Posterior vena cava (tissue), 2 donors: ENCODE results near the gene LRRC10B. TPM values are rescaled to one million over a fixed set of nuclear protein-coding genes. Genes with fewer than 3 reads are reported as not detected.

Experiments used
- DNase-seq: peaks from one replicate; pipeline ENCODE4 v3.0.0-alpha.2; 2020; ENCODE audit warnings: low spot score
- intact Hi-C, 2 donors: fragments of 100-400 bp; cut with DNase I; formaldehyde crosslinking; loops; one replicate each; pipeline versions ENCODE4 v1.14.1 to v1.14.2; 2022 to 2023
- total RNA-seq, 2 donors: library from RNA; stranded (reverse); fragmentation: NEBNext Ultra II Directional; extraction: Animal tissue kit (Norgen Biotek cat#: 25700); gene quantifications; one replicate each; pipeline ENCODE4 v1.2.1, GENCODE V29; 2021
- donor health status: DM: yes; HTN: yes; CAD: no.
- donor health status: DM: yes; HTN: yes; CAD: no.

The LRRC10B gene
- total RNA-seq, 2 donors from 2014 or later: 1.5 to 1.6 TPM

DNA sequence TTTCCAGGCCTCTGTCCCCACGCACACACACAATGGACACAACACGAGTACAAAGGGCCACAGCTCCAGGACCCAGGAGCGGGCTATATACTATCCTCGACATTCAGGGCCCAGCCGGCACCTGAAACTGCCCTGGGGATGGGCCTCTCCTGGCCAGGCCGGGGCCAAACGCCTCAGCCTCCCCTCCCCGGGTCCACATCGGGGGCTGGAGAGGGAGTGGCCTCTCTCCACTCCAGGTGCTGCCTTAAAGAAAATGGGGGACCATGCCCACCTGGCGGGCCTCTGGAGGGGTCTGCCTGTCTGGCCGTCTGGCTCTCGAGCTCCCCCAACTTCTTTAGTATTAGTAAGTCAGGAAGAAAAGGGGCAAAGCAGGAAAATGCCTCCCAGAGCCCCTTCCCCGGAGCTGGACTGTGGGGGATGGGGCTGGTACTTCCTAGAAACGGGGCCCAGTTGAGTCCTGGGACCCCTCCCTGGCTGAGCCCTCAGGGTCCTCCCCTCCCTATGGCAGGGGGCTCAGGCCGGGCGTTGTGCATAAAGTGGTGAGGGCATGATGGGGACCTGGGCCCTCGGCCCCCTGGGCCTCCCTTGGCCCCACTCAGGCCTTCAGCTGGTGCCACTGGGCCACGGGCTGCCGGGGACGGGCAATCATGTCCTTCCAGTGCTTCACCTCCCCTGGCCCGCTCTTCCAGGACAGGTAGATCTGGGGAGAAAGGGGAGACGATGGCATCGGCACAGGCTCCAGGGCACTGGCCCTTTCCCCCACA, 9.7 kb downstream of the LRRC10B start:
- DNase-seq: no peak
- intact Hi-C loops: loop anchor here (5.0 to 10.0 kb wide), 3 partner anchors 36 to 1247 kb away; partner anchors contain the start of gene POLR2G (in 1 of the 2)

DNA sequence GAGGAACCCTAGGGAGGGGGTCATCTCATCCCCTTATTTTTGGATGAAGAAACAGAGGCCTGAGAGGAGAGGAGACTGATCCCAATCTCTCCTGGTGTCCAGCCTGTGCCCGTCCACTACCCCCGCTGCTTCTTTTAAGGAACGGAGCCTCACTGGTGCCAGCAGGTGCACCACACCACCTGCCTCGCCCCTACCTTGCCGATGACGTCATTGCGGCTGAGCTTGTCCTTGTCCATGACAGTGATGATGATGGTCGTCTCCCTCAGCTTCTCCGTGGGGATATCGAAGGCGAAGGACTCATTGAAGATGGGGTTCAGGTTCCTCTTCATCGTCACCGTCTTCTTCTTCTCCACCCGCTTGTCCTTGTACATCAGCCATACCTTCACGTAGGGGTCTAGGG, 14.3 kb downstream of the LRRC10B start:
- no peak for DNase-seq
- intact Hi-C loops: no loop called here

DNA sequence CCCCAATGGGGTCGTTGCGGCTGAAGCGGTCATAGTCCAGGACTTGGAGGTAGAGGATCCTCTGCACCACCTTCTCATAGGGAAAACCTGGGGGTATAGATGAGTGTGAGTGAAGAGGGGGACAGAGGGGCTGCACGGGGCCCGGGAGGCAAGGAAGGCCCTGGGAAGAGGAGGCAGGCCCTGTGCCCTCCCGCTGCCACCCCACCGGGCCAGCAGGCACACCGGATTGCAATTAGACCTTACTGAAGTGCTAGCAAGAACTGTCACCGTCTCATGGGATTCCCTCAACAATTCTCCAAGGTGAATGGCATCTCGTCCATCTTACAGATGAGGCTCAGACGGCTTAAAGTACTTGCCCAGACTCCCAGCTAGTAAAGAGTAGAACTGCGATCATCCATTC, 15.9 kb downstream of the LRRC10B start:
- no peak for DNase-seq
- intact Hi-C loops: no loop called here

DNA sequence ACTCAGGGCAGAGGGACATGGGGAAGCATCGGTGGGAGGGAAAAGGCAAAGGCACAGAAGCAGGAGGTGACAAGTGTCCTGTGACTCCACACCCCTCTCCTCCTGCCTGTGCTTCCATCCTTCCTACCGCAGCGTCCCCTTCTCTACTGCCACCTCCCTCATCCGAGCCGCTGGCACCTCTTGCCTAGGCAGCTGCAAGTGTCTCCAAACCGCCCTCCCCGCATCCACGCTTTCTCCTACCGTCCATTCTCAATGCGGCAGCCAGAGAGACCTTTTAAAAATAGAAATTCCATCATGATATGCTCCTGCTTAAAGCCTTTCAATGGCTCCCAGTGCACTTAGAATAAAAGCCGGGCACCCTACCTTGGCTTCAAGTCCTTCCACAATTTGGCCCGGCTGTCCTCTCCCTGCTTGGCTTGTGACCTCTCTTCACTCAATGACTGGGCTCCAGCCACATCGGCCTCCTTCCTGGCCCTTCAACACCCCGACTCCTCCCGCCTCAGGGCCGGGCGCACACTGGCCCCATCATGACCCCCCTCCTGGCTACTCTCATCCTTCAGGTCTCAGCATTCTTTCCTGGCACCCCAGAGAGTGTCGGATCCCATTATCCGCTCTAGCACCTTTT, 16.5 kb downstream of the LRRC10B start:
- intact Hi-C loops: no loop called here
- DNase-seq: no peak

DNA sequence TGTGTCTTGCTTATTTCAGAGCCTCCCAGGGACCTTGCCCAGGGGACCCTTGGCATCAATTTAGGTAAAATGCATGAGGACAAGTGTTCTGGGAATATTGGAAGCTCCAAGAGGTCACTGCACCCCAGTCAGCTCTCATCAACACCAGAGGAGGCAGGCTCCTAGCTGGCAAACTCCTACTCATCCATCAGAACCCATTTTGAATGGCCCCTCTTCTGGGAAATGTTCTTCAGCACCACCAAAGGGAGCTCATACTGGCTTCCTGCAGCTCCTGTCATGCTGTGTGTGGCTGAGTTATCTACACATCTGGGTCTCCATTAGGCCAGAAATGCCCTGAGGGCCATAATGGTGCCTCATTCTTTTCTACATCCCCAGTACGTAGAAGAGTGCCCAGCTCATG, 17.7 kb downstream of the LRRC10B start:
- DNase-seq: no peak
- intact Hi-C loops: no loop called here

DNA sequence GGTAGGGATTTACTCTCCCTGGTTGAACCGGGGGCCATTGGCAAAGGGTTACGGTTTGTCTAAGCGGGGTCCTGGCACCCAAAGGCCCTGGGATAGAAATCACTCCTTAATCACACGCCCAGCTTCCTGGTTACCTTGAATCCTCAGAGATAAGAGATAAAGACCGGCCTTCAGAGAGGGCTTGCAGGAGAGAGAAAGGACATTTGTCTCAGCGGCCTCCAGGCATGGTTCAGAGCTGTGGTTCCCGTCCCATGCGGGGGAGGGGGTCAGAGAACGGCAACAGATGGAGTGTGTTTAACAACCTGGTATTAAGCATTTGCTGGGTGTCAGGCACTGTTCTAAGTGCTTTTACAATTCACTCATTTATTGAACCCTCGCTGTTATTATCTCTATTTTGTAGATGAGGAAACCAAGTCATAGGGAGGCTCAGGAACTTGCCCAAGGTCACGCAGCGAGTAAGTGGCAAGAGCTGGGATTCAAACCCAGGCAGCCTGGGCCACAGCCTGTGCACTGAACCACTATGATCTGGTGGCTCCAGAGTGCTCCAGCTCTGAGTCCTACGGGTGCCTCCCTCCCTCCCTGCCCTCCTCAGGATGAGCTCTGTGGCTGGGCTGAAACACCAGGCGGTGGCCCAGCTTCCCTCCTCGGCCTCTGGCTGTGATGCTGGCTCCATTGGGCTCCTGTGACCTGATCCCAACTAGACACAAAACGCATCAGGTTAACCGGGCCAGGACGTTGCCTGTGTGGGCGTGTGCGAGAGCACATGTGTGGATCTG, 18.6 kb downstream of the LRRC10B start:
- no peak for DNase-seq
- intact Hi-C loops: no loop called here

DNA sequence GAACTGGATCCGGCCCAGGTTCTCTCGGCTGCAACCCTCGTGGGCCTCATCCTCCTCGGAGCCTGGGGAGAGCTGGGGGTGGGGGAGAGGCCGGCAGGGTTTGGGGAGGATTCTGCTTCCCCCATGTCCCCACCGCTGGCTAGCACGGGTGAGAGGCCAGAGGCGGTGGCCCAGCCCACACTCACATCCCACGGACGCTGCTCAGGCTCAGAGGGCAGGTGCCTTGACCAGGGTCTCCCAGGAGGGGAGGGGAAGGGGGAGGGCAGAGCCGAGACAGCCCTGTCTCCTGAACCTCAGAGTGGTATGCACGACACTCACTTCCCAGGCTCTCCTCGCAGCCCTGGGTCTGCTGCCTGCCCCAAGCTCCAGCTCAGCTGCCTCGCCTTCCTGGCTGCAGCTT, 19.6 kb downstream of the LRRC10B start:
- no peak for DNase-seq
- intact Hi-C loops: no loop called here

DNA sequence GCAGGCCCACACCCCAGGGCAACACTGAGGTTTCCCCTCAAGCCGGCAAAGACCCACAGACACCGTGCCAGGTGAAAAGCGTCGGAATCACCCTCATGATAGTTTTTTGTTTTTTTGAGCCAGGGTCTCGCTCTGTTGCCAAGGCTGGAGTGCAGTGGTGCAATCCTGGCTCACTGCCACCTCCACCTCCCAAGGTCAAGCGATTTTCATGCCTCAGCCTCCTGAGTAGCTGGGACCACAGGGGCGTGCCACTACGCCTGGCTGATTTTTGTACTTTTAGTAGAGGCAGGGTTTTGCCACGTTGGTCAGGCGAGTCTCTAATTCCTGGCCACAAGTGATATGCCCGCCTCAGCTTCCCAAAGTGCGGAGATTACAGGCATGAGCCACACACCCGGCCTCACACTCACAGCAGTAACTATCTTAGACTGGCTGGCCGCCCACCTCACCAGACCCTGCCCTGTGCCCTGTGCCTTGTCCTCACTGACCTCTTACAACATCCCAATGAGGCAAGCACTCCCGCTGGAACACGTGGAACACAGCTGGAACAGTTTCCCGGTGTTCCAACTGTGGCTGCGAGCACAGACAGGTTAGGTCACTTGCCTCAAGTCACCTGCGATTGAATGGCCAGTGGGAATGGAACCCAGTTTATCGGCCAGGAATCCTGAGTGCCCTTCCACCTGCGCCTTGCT, 21.1 kb downstream of the LRRC10B start:
- no peak for DNase-seq
- intact Hi-C loops: loop anchor here in 1 of 2 donors (10.0 kb wide), 1 partner anchor 105 kb away; no protein-coding TSS in a partner anchor

DNA sequence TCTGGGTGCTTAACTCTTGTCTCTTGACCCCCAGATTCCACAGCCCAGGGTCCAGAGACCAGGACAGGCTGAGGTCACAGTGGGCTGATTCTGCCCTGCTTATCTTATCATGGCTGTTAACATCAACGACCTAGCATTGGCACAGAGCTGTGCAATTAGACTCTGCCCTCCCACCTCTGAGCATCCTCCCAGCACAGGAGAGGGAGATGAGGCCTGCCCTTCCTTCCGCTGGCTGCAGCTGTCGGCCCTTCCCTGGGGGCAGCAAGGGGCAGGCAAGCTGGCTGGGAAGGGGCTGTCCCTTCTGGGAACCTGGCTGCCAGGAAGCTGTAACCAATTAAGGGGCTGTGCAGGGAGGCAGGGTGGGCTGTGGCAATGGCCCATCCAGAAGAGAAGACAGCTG, 22.5 kb downstream of the LRRC10B start:
- intact Hi-C loops: loop anchor here in 1 of 2 donors (10.0 kb wide), 1 partner anchor 104 kb away; no protein-coding TSS in a partner anchor

DNA sequence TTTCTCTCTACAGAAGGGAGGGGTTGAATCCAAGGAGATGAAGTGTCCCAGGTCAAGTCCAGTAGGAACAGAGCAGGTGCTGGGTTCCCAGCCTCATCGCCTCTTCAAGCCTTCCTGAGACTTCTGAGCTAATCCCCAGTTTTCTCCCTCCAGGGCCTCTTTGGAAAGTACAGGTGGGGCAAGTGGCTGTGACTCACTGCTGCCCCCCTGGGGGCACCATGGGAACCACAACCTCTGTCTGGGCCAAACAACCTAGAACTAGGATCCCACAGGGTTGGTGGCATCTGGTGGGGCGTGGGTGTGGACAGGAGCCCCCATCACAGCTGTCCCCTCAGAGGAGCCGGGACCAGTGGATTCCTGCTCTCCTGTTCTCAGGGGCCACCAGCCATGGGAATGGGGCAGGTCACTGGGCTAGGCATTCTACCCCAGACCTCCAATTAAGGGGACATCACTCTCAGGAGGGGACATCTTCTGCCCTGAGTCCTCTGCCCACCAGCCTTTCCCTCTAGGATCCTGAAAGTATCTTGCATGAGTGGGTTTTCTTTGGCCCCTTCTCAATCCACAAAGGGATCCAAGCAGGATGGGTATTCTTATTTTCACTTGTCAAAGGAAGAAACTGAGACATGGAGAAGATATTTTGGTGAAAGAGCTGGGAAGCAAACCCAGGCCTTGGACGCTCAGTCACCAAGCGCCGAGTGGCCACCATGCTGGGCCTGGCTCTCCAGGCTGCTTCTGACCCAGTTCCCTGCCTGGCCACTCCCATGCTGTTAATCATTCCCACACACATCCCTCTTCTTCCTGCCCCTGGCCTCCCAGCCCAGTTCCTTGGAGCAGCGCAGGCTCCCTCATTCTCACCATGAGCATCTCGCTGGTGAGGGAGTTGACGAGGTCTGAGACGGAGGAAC, 23.8 kb downstream of the LRRC10B start:
- intact Hi-C loops: loop anchor here in 1 of 2 donors (10.0 kb wide), 1 partner anchor 102 kb away; no protein-coding TSS in a partner anchor
- no peak for DNase-seq

More for the DNA sequence above, 22.5 kb downstream of the LRRC10B start:
- DNase-seq: no peak

DNA sequence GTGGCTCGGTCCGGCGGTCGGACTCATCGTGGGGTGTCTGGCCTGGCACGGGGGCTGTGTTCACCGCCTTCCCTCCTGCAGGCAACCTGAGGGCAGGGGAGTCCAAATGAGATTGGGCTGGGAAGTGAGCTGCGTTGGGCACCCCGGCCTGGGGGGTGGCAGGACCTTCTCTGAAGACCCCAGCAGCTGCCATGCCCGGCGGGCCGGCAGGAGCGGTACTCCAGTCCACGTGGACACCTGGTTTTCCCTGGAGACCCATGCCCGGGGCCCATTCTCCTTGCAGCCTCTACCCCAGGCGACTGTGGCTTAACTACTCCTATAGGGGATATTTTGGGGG, 24.5 kb downstream of the LRRC10B start:
- intact Hi-C loops: loop anchor here in 1 of 2 donors (10.0 kb wide), 1 partner anchor 102 kb away; no protein-coding TSS in a partner anchor
- DNase-seq: no peak

DNA sequence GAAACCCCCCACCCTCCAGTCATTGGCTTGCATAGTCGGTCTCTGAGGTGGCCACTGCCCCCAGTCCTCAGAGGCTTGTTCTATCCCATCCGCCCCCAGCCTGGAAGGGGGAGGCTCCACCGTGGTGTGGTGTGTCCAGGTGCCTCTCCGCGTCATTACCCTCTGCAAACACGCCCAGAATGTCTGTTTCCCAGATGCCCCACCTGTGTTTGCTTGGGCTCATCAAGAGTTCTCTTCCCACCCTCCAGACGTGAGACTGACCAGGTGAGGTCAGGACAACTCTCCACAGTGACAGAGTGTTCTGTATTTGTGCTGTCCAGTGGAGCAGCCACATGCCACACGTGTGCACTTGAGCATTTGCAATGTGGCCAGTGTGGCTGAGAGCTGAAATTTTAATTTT, 24.9 kb downstream of the LRRC10B start:
- intact Hi-C loops: loop anchor here in 1 of 2 donors (10.0 kb wide), 1 partner anchor 101 kb away; no protein-coding TSS in a partner anchor
- DNase-seq: no peak

DNA sequence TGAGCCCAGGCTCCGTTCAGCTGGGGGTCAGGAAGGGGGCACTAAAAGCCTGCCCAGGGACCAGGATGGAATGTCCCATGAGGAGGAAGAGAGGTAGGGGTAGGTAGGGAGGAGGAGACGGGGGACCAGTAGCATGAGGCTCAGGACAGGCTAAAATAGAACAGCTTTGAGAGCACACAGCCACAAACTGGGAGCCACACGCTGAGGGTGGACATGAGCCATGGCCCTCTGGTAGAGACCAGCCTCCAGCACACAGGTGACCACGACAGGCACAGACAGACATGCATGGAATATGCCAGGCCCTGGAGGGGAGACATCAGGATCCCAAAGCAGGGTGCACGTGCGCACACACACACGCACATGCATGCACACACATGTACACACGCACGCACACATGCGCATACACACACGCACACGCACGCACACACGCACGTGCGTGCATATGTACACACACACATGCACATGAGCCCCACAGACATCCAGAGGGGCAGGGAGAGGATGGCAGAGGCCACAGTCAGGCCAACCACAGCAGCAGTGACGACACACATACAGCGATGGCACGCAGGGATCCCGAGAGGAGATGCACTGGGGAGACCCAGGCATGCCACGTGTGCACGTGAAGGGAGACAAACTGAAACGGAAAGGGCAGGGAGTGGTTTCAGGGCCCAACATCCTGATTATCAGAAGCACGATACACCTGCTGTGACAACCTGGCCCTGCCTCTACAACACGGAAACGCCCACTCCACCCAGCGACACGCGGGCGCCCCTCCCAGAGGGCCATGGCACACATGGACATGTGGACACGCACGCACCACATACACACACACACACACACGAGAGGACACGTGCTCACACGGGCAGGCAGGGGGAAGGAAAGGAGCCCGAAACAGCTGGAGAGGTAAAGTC, 25.7 kb downstream of the LRRC10B start:
- intact Hi-C loops: loop anchor here in 1 of 2 donors (10.0 kb wide), 1 partner anchor 101 kb away; no protein-coding TSS in a partner anchor
- DNase-seq: no peak

DNA sequence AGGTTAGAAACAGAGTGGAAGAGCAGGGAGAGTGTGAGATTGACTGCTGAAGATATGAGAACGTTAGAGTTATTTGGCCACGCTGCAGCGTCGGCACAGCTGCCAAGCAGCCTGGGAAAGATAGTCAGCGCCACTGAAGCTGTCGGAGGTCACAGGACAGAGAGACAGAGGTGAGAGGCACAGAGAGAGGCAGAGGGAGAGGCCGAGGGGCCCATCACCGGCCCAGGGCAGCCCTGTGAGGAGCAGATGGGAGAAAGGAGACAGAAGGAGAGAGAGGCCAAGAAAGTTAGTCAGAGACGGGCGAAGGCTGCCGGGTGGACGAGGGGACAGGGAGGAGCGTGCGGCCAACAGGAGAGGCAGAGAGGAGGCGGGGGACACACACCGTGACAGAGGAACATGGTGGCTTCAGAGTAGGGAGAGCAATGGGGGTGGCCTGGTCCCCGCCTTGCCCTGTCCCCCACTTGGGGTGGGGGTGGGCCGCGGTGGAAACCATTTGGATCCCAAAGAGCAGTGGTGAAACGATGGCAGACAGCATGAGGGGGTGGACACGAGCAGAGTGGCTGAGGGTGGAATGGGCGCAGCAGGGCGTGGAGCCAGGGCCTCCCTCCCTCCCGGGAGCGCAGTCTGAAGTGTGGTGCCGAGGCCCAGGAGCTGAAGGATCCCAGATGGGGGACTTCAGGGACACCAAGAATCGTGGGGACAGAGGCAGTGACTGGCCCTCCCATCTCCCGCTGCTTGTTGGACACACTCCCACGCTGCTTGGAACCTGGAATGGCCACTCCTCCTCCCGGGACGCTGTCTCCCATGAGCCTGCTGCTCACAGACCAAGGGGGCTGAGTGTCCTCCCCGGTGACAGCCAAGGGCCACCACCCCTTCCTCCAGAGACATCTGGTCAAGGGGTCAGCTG, 26.6 kb downstream of the LRRC10B start:
- DNase-seq: no peak
- intact Hi-C loops: loop anchor here in 1 of 2 donors (5.0 to 10.0 kb wide), 2 partner anchors 100 to 957 kb away; no protein-coding TSS in a partner anchor

DNA sequence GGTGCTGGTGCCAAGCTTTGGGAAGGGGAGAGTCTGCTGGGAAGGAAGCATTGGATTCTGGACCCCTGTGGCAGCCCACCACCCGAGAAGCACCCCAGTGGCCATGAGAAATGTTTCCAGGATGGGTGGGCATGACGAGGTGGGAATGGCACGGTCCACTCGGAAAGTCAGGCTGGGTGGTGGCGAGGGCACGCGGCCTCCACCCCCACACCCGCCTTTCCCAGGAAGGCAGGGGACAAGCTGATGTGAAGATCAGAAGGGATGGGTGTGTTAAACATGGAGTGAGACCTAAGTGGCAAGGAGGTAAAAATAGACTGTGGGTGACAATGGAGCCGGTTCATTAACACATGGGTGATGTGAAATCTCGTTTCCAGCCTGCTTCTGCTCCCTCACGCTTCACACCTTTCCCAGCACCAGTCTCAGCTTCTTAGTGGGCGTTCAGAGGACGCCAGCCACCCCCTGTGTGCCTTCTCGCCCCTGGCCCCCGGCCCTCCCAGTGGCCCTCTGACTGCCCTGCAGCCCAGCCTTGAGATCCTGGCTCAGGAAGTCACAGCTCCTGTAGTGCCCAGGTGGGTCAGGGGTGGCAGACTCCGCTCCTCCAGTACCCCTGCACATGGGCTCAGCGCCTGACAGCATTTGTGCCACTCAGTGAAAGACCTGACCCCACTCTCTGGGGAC, 27.6 kb downstream of the LRRC10B start:
- intact Hi-C loops: loop anchor here in 1 of 2 donors (5.0 to 10.0 kb wide), 2 partner anchors 99 to 956 kb away; no protein-coding TSS in a partner anchor
- DNase-seq: no peak
